Measurements from ENCODE around the gene B3GALT6.

B3GALT6 gene

GRCh38 chr1:1213345-1214265 is 18.4 kb upstream of the B3GALT6 start, which contains the start of gene TNFRSF4:
TSS of gene TNFRSF4 (minus strand) at chr1:1214153. CDS start at chr1:1214127, 26 bp downstream.
- peak in 2 of 10 donors; percentile 68 to 79 for DNase-seq

GRCh38 chr1:1215080-1215676 is 16.9 kb upstream of the B3GALT6 start:
- DNase-seq: peak in 1 of 10 donors; percentile 21
- intact Hi-C loops (cut with DNase I): no loop called here

More at GRCh38 chr1:1213345-1214265, 18.4 kb upstream of the B3GALT6 start, which contains the start of gene TNFRSF4:
- intact Hi-C loops (cut with DNase I): no loop called here

- intact Hi-C loops (cut with DNase I): no loop called here
- no peak for DNase-seq
These were observed 16.0 kb upstream of the B3GALT6 start for GRCh38 chr1:1215881-1216605.

- no peak for DNase-seq
- intact Hi-C loops (cut with DNase I): no loop called here
These were observed 15.0 kb upstream of the B3GALT6 start for GRCh38 chr1:1216770-1217620.

- intact Hi-C loops (cut with DNase I): no loop called here
- peak in 4 of 10 donors; percentile 33 to 91 (median 42) for DNase-seq
These were observed 14.2 kb upstream of the B3GALT6 start for GRCh38 chr1:1217621-1218523.

- intact Hi-C loops (cut with DNase I): no loop called here
These were observed 13.4 kb upstream of the B3GALT6 start for GRCh38 chr1:1218524-1219200.

GRCh38 chr1:1219341-1219740 is 12.7 kb upstream of the B3GALT6 start:
- intact Hi-C loops (cut with DNase I): no loop called here
- no peak for DNase-seq

More at GRCh38 chr1:1218524-1219200, 13.4 kb upstream of the B3GALT6 start:
- DNase-seq: no peak

- intact Hi-C loops (cut with DNase I): no loop called here
- DNase-seq: no peak
These were observed 11.8 kb upstream of the B3GALT6 start for GRCh38 chr1:1220197-1220596.

- DNase-seq: no peak
- intact Hi-C loops (cut with DNase I): no loop called here
These were observed 10.0 kb upstream of the B3GALT6 start for GRCh38 chr1:1221887-1222574.

- intact Hi-C loops (cut with DNase I): no loop called here
- no peak for DNase-seq
These were observed 9.3 kb upstream of the B3GALT6 start for GRCh38 chr1:1222575-1223225.

- DNase-seq: no peak
- intact Hi-C loops (cut with DNase I): no loop called here
These were observed 8.7 kb upstream of the B3GALT6 start for GRCh38 chr1:1223321-1223720.

- intact Hi-C loops (cut with DNase I): no loop called here
- no peak for DNase-seq
These were observed 8.1 kb upstream of the B3GALT6 start for GRCh38 chr1:1223891-1224290.

GRCh38 chr1:1225238-1225845 is 6.7 kb upstream of the B3GALT6 start:
- intact Hi-C loops (cut with DNase I): no loop called here
- DNase-seq: no peak

GRCh38 chr1:1225913-1226312 is 6.1 kb upstream of the B3GALT6 start:
- intact Hi-C loops (cut with DNase I): no loop called here

GRCh38 chr1:1226566-1227362 is 5.3 kb upstream of the B3GALT6 start:
- DNase-seq: no peak
- intact Hi-C loops (cut with DNase I): no loop called here

More at GRCh38 chr1:1225913-1226312, 6.1 kb upstream of the B3GALT6 start:
- DNase-seq: no peak

- intact Hi-C loops (cut with DNase I): no loop called here
- DNase-seq: no peak
These were observed 4.7 kb upstream of the B3GALT6 start for GRCh38 chr1:1227386-1227785.

Data from posterior cingulate gyrus (tissue), 11 donors.